GM19025 (cell line): Measurements from ENCODE around the gene GRAMD2B.

Source experiments
- ATAC-seq: cut with Tn5 transposase; IDR thresholded peaks from one replicate; pipeline ENCODE4 v1.9.1; 2021; ENCODE audit warnings: mild to moderate bottlenecking, low read depth, moderate library complexity; ENCODE audit not compliant: unreplicated experiment

GRAMD2B gene

GRCh38 chr5:126471875-126472537, 48.8 kb downstream of the GRAMD2B start:
- ATAC-seq = peak; percentile 68

- no peak for ATAC-seq
Measured at GRCh38 chr5:126472538-126472889, 49.3 kb downstream of the GRAMD2B start.

GRCh38 chr5:126477294-126478117, 54.3 kb downstream of the GRAMD2B start:
- no peak for ATAC-seq

- no peak for ATAC-seq
Measured at GRCh38 chr5:126479810-126480209, 56.6 kb downstream of the GRAMD2B start.

GRCh38 chr5:126480824-126481223, 57.6 kb downstream of the GRAMD2B start:
- ATAC-seq = no peak

- ATAC-seq = no peak
Measured at GRCh38 chr5:126481243-126481642, 58.0 kb downstream of the GRAMD2B start.

- no peak for ATAC-seq
Measured at GRCh38 chr5:126482591-126482990, 59.4 kb downstream of the GRAMD2B start.

GRCh38 chr5:126483156-126483555, 59.9 kb downstream of the GRAMD2B start:
- no peak for ATAC-seq

- no peak for ATAC-seq
Measured at GRCh38 chr5:126484253-126484652, 61.0 kb downstream of the GRAMD2B start.

- no peak for ATAC-seq
Measured at GRCh38 chr5:126486332-126486731, 63.1 kb downstream of the GRAMD2B start.

GRCh38 chr5:126487596-126487995, 64.4 kb downstream of the GRAMD2B start:
- ATAC-seq = no peak

GRCh38 chr5:126488443-126489065, 65.3 kb downstream of the GRAMD2B start:
- no peak for ATAC-seq

- no peak for ATAC-seq
Measured at GRCh38 chr5:126490167-126490940, 67.1 kb downstream of the GRAMD2B start.

- no peak for ATAC-seq
Measured at GRCh38 chr5:126492939-126493338, 69.7 kb downstream of the GRAMD2B start.

GRCh38 chr5:126494393-126494792, 71.2 kb downstream of the GRAMD2B start:
- ATAC-seq = no peak

GRCh38 chr5:126497506-126497905, 74.3 kb downstream of the GRAMD2B start:
- no peak for ATAC-seq

- ATAC-seq = no peak
Measured at GRCh38 chr5:126499278-126499677, 76.1 kb downstream of the GRAMD2B start.

GRCh38 chr5:126499853-126500342, 76.7 kb downstream of the GRAMD2B start:
- ATAC-seq = peak; percentile 51

GRCh38 chr5:126501448-126501847, 78.2 kb downstream of the GRAMD2B start:
- ATAC-seq = no peak

GRCh38 chr5:126503602-126504104, 80.4 kb downstream of the GRAMD2B start:
- ATAC-seq = no peak
